GM10847 (cell line): ENCODE results near the gene SLC41A1.

Source experiments
- POLR2A ChIP-seq: IDR thresholded peaks from 2 replicates; pipeline ENCODE4 v1.6.1; 2011; ENCODE audit not compliant: insufficient read length; ENCODE audit errors: extremely low read depth

SLC41A1 gene

DNA sequence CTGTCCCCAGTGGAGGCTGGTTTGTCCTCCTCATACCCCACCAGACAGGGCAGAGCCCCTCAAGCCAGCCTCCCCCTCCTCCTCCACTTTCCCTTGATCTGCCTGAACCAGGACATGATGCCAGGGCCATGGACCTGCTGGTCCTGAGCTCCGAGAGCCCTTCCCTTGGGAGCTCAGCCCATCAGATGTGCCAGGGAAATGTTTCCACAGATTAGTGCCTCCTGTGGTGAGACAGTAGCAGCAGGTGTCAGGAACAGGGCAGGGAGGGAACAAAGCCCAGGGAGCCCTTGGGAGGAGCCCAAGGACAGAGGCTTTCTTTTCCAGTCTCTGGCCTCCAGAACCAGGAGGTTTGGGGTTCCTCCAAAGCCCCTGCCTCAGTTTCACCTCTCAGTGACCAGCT lies 14.6 kb upstream of the SLC41A1 start:
- TF ChIP-seq POLR2A = no peak

DNA sequence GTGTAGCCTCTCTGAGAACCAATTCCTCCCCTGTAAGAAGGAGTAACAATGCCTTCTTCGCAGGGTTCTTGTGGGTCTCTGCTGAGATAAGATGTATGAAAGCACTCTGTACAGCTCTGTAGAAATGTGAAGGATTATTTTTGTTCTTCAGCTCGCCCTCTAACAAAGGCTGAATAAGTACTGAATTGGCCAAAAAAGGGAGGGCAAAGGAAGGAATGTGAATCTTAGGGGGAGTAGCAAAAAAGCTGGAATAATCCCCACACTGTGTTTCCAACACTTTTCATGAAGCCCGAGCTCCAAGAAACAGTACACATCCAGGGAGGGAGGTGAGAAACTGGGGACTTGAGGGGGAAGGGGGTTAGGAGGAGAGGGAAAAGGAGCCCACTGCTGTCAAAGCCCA lies 14.0 kb upstream of the SLC41A1 start:
- TF ChIP-seq POLR2A = no peak

DNA sequence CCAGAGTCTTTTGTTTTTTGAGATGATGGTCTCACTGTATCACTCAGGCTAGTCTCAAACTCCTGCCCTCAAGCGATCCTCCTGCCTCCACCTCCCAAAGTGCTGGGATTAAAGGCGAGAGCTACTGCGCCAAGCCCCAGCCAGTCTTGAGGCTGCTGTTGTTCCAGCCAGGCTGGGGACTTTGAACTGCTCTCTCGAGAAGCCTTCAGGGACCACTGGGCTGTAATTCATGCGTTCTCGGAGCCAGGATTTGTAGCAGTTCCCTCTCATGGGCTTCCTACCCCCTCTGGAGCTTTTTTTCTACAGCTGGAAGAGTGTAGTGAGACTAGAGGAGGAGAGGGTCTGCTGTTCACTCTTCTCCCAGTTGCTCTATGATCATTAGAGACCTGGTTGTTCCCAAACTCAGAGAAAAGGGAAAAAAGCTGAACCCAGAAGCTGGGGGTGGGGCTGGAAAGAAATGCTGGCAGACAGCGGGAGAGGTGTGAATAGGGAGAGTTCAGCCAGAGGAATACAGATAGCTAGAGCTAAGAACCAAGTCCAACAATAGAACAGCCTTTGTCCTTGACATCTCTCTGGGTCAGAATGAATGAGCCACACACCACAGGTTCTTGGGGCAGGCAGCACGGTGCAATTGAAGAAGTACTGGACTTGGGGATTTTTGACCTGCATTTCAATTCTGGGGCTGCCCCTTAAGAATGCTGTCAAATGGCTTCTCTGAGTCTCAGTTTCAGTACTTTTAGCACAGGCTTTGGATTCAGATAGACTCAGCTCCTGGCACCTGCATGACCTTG lies 13.2 kb upstream of the SLC41A1 start:
- TF ChIP-seq POLR2A = no peak

DNA sequence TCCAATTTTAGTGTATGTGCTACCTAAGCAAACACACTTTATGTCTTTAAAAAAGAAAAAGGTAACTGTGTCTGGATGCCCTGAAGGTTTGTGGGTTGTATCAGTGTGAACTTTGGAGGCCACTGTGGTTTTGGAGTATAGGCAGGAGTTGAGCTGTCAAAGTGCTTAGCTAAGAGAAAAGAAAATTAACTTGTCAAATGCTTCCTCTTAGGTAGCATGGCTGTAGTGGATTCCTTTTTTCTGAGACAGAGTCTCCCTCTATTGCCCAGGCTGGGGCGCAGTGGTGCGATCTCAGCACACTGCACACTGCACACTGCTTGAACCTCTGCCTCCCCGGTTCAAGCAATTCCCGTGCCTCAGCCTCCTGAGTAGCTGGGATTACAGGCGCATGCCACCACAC lies 11.2 kb upstream of the SLC41A1 start:
- TF ChIP-seq POLR2A = no peak

DNA sequence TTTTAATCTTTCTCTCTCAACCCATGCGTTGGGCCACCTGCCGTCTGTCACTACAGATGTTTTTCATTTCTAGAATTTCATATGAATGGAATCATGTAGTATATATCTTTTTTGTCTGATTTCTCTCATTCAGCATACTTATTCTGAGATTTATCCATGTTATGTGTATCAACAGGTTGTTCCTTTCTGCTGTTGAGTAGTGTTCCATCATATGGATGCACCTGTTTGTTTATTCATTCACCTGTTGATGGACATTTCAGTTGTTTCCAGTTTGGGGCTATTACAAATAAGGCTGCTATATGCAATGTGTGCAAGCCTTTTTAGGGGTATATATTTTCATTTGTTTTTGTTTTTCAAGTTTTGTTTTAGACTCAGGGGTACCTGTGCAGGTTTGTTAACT lies 9.4 kb upstream of the SLC41A1 start:
- no peak for TF ChIP-seq POLR2A

DNA sequence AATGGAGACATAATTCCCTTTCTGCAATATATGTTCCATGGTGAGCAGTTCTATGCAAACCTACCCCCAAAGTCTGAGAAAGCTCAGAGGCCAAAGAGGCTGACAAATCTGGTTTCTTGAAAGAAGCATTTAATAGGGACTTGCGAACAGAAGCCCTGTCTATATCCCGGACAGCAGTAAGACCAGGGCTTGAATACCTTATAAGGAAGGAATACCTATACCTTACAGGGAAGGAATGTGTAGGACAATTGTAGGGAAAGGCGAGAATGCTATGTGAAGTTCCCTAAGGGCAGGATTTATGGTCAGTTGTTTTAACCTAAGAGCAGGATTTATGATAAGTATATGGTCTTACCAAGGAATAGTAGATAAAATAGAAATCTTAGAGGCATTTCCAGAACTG lies 5.0 kb upstream of the SLC41A1 start:
- TF ChIP-seq POLR2A = no peak

DNA sequence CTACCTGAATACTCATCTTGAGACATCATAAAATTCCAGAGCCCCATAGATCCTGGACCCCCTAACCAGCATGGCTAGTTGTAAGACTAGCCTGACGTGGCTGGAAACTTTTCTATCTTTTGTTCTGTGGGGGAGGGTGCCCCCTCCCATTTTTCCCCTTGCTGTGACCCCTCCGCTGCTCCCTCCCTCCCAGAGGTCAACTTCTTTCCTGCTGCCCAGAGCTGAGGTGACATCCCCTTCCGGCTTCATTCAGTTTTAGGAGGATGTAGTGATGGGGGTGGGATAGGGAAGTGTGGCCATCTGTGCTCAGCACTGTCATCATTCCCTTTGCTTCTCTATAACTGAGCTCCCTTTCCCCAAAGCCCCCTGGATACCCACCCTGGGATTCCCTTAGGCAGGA lies 4.4 kb upstream of the SLC41A1 start:
- no peak for TF ChIP-seq POLR2A

DNA sequence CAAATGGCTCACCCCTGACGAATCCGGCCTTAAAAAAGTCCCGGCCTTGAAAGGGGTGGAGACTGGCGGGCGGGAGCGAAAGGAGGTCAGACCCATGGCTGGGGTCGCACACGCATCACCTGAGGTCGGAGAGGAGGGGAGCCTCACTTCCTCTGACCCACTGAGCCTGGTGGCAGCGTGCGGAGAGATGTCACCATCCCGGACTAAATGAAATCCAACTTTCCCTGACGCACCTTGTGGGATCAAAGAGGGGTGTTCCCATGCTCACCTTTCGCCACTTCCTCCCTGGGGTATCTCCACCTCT lies 709 bp upstream of the SLC41A1 start:
- no peak for TF ChIP-seq POLR2A

DNA sequence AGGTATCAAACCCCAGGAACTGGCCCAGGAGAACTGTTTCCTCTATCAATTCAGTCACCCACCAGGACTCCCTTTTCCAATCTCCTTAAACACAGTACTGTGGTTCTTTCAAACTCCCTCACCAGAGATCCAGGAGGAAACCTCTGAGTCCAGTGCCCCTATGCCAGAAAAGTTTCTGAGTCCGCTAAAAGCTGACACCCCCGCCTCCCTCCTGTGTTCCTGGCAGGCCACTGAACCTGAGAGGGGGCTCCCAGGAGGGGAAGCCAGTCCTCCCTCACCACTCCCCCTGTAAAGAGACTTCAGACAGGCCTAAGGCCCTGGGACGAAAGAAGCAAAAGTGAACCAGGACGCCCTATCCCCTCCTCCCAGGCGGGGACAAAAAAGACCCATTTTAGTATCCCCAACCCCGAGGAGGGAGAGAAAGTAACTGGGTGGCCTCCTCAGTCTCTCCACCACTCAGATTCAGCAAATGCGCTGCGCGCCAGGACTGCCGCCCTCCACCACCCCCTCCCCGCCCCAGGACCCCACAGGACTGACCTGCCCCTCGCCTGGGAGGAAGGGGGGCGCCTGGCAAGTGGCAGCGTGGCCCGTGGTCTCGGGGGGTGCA lies 624 bp downstream of the SLC41A1 start:
- no peak for TF ChIP-seq POLR2A

DNA sequence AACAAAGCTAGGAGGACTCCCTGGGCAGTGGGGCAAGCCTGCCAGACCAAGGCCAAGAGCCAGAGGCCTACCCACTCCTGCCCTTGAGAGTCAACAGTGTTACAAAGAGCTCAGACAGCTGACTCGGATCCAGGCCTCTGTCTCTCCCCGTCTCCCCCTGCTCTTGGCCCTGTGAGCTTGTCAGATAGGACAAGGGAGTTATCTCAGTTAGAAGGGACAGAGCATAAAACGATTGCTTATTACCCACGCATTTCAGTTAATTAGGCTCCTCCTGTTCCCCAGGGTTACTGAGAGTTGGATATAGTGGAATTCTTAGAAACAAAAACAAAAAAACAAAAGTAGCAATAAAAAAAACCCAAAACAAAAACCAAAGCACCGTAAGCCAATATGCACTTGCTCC lies 1.3 kb downstream of the SLC41A1 start:
- TF ChIP-seq POLR2A = no peak

DNA sequence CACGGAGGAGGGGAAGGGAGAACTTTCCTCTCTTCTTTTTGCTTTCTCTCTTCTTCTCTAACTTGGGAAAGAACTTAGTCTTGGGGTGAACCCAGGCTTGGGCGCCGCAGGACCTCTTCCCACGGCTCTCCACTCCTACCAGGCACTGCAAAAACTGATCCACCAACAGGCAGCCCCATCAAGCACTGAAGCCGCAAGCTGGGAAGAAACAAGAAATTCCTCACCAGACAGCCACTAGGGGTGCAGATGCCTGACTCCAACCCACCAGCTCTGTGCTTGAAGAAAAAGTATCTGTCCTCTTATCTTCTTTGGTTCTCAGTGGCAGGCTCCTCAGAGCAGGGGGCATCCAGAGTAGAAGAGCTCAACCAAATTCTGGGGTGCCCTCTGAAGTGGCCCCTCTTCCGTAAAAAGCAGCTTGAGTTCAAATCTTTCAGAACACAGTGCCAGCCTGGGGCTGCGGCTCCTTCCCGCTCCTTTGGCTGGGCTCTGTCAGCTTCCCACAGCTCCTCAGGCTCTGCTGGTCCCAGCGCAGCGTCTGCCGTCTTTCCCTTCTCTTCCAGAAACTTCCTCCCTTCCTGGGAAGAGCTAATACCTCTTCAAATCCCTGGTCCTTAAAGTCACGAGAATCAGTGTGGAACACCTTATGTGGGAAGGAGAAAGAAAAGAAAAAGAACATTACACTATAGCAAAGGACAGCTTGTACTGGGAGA lies 2.4 kb downstream of the SLC41A1 start:
- no peak for TF ChIP-seq POLR2A

DNA sequence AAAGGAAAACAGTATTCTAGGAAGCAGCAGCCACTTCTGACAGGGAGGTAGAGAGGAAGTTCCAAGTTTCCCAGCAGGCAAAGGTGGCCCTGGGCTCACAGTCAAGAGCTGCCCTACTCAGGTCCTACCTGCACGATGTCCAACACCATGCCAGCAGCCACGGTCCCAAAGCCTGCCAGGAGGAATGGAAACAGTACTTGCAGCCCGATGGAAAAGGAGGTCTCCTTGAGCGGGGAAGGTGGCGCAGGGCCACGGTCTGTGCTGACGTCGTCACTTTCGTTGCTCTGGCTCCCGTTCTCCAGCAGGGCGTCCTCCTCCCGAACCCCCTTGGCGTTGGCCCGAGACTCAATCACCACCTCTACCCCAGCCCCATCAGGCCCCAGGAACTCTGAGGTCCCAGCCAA lies 3.1 kb downstream of the SLC41A1 start:
- no peak for TF ChIP-seq POLR2A

DNA sequence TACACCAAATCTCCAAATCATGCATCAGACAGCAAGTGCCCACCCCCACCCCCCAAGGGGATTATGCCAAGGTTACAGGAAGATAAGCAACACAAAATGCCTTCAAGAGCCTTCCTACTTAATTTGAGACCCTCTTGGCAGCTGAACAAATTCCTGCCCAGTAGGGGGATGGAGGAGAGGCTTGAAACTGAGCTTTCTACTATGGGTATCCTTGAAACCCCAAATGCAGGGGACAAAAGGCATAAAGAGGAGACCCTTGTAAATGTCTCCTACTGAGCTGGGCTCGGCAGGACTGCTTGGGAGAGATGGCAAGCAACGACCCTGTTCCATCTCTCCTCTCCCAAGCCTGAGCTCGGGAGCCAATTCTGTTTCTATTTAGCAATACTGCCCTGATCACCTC lies 3.5 kb downstream of the SLC41A1 start:
- no peak for TF ChIP-seq POLR2A

DNA sequence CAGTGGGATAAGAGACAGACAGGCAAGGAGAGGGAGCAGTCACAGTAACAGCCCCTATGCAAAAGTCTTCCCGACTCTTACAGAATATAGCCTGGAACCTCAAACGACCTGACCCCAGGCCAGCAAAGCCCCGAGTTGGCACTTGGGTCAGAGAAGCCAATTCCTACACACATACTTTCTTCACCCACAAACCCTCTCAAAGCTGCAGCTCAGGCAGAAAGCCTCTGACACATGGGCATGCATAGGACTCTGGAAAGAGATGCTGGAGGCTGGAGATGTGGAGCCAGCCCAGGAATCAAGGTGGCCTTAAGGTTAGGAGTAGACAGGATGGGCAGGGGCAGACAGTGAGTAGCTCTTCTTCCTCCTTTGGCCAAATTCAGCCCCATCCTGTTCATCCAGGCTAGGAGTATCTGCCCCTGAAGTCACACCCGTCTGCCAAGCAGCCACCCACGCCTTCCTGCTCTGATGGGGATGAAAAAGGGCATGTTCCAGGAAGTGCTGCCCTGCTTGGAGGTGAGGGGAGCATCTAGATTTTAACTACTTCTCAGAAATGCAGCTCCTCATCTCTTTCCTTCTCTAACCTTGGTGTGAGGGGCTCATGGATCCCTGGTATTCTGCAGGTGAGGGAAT lies 7.8 kb downstream of the SLC41A1 start:
- TF ChIP-seq POLR2A = no peak

DNA sequence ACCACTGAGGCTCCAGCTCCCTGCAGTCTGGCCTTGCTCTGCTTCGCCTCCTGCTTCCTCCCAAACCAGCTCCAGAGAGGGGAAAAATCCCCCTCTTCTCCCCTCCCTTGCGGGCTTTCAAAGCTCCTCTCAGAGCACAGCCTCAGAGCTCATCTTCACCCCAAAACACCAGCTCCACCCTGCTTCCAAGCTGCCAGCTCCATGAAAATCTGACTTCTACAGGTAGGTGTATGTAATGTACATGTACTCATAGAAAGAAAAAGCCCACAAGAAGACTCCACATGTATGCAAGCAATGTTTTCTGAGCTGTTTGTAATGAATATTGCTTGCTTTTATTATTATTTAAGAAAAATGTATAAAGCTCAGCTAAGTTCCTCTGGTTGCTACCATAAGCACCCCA lies 8.4 kb downstream of the SLC41A1 start:
- TF ChIP-seq POLR2A = no peak

DNA sequence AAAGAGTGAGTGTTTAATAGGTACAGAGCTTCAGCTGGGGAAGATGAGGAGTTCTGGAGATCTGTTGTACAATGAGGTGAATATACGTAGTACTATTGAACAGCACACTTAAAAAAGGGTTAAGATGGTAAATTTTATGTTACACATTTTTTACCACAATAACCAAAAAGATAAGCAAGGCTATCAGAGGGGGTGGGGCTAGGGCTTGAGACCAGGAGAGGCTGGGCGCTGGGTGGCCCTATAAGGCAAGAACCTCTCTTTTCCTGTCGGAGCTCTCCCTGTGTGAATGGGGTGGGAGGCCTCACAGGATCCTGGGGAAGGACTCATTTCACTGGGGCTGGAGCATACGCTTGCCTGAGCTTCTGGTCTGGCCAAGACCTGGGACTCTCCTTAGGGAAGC lies 9.0 kb downstream of the SLC41A1 start:
- TF ChIP-seq POLR2A = no peak

DNA sequence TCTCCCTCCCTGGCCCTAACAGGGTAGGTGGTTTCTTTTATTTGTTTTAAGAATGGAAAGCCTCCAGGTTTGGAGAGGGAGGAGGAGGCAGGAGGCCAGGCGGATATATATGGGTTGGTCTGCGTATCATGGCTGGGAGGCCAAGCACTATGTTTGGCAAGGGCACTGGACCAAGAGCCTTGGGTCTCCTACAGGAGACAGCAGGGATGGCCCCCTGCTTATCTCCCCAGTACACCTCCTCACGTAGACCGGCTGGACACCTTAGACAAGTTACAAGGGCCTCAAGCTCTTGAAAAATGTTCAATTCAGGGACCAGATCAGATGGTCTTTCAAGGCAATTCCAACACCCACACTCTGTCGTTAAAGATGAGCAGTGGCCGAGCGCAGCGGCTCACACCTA lies 10.9 kb downstream of the SLC41A1 start:
- TF ChIP-seq POLR2A = no peak
